GM18873 (cell line): Measurements from ENCODE around the gene COMMD1.
"Not testable (repeated sequence)": the region's sequence is repeated elsewhere in the genome, so short reads cannot be mapped to it uniquely, and the experiment has no call there.

Experiments used
- ATAC-seq: cut with Tn5 transposase; IDR thresholded peaks from one replicate; pipeline ENCODE4 v1.9.1; 2021; ENCODE audit warnings: mild to moderate bottlenecking, moderate library complexity, moderate number of reproducible peaks; ENCODE audit not compliant: unreplicated experiment, low FRiP score

The COMMD1 gene

GRCh38 chr2:62013641-62014040 is 108.2 kb downstream of the COMMD1 start:
- ATAC-seq, result no peak

- ATAC-seq, result no peak
These were observed 108.6 kb downstream of the COMMD1 start for GRCh38 chr2:62014102-62014501.

GRCh38 chr2:62016957-62017356 is 111.5 kb downstream of the COMMD1 start:
- ATAC-seq, result no peak

- ATAC-seq, result no peak
These were observed 124.4 kb downstream of the COMMD1 start for GRCh38 chr2:62029910-62030309.

GRCh38 chr2:62030902-62031301 is 125.4 kb downstream of the COMMD1 start:
- ATAC-seq, result no peak

GRCh38 chr2:62032096-62032495 is 126.6 kb downstream of the COMMD1 start:
- ATAC-seq, result no peak

GRCh38 chr2:62034715-62035114 is 129.2 kb downstream of the COMMD1 start:
- ATAC-seq, result no peak

- ATAC-seq, result no peak
These were observed 130.8 kb downstream of the COMMD1 start for GRCh38 chr2:62036229-62036628.

- ATAC-seq, result no peak
These were observed 131.3 kb downstream of the COMMD1 start for GRCh38 chr2:62036761-62037250.

GRCh38 chr2:62038975-62039771 is 133.7 kb downstream of the COMMD1 start:
- peak; percentile 99 for ATAC-seq

GRCh38 chr2:62040926-62041325 is 135.5 kb downstream of the COMMD1 start:
- ATAC-seq, result no peak

GRCh38 chr2:62041701-62042385 is 136.4 kb downstream of the COMMD1 start:
- ATAC-seq, result not testable (repeated sequence)

- ATAC-seq, result no peak
These were observed 136.9 kb downstream of the COMMD1 start for GRCh38 chr2:62042400-62042799.

- no peak for ATAC-seq
These were observed 137.5 kb downstream of the COMMD1 start for GRCh38 chr2:62042944-62043343.

GRCh38 chr2:62045017-62045543 is 139.6 kb downstream of the COMMD1 start:
- ATAC-seq, result no peak

- ATAC-seq, result no peak
These were observed 140.7 kb downstream of the COMMD1 start for GRCh38 chr2:62046141-62046540.

GRCh38 chr2:62050456-62051045 is 145.1 kb downstream of the COMMD1 start:
- no peak for ATAC-seq

GRCh38 chr2:62054029-62054791 is 148.7 kb downstream of the COMMD1 start:
- ATAC-seq, result no peak

- ATAC-seq, result no peak
These were observed 149.5 kb downstream of the COMMD1 start for GRCh38 chr2:62054916-62055450.

- ATAC-seq, result no peak
These were observed 150.4 kb downstream of the COMMD1 start for GRCh38 chr2:62055724-62056336.
